NCI-H82 treated with DMSO at 0.1 percent for 48 hours (cell line): Measurements from ENCODE around the gene VEPH1.

Experiments used
- DNase-seq: peaks from one replicate; lab custom pipeline; 2025; ENCODE audit not compliant: unreplicated experiment; lab: John Stamatoyannopoulos, UW

The VEPH1 gene

DNA sequence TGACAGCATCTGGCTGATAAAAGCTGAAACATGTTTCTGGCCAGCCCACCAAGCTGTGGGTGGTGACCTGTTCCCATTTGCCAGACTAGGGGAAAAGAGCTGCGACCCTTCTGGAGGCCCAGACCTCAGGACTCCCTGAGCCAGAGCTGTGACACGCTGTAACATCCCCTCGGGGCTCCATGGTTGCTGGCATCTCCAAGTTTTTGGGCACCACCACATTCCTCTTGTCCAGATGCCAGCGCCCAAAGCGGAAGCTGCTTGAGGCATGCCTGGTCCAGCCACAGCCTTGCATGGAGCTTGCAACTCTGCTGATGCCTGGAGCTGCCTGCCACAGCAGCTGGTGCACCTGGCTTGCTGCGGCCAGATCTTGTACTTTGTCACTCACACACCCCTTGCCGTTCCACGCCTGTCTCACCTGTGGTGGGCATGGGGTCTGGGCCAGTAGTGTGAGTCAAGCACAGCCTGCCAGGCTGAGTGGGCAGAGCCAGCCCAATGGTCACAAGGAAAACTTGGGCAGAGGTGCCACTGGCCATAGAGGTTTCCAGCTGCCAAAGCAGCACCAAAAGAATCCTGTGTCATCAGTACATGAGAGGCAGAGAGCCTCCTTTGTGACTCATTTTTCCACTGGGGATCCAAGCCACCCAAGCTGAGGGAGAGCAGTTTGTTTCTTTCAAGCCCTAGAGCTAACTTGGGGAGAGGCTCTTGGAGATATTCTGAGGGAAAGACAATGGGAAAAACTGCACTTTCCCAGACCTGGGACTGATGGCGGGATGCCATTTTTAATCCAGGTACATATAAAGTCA lies 112.3 kb downstream of the VEPH1 start:
- DNase-seq, result no peak

DNA sequence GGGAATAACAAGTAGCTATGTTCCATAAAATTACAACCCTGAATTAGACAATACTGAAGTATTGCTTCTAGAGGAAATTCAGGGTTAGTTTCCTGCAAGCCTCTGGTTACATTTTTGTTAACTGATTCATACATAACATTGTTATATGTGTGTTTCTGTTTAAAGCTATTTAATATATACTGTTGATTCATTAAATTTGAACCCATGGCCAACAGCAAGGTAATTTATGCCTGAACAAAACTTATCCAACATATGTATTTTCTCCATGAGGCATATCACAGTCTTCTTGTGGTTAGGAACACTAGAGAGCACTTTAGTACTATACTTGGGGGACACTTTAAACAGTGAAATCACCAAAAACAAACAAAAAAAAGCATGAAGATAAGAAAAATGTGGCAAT lies 114.2 kb downstream of the VEPH1 start:
- no peak for DNase-seq

DNA sequence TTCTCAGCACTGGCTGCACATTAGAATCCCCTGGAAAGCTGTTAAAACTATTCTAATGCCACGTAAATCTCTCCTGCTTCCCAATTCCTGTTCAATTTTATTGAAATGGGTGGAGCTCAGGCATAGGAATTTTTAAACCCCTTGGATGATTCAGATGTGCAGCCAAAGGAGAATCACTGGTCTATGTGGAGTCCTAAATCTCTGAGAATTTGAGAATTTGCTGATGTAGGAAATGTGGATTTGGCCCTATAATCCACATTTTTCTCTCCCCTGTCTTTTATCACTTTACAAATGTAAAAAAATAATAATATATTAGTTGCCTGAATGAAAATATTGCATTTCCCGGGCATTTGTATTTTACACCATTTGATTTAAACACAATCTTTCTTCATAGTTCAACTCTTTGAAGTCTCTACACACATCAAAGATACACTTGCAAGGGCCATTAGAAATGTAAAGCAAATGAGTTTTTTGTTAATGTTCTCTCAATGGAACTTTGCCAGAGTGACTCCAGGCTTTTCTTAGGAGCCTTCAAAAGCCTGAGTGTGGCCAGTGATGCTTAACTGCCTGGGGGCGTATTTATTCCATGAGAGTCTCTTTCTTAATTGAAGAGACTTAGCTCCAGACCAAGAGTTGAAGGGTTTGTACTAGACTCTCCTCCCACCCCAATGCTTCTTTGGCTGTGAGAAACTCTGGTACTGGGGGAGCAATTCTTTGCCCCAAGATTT lies 115.3 kb downstream of the VEPH1 start:
- DNase-seq, result no peak

DNA sequence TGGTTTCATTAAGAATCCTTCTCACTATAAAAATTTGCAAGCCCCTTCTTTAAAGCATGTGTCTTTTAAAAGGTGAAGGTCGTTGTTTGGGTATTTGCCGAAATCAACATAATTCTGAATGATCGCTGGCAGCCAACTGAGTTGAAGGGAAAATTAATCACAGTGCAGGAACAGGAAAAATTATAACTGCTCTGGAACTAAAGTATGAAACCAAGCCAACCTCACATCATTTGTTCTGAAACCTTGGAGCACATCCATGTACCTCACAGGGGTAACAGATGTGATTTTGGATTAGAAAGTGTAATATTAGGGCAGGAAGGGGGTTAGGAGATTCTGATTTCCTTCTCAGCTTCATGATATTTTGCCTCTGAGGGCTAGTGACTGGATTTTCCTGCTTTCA lies 118.7 kb downstream of the VEPH1 start:
- no peak for DNase-seq

DNA sequence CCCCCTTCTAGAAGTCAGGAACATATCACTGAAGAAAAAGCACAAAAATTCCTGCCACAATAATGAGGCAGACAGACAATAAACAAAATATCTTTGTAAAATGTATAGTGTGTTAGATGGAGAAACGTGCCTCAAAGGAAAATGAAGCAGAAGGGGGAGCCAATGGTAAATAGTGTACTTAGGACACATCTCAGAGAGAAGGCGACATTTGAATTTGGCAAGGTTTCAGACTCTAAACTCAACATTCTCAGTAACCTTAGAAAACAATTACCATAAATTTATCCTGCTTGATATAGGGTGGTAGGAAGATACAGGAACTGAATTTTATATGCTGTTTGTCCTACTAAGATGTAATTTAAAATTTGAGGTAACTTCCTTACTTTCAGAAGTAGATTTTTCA lies 119.2 kb downstream of the VEPH1 start:
- no peak for DNase-seq

DNA sequence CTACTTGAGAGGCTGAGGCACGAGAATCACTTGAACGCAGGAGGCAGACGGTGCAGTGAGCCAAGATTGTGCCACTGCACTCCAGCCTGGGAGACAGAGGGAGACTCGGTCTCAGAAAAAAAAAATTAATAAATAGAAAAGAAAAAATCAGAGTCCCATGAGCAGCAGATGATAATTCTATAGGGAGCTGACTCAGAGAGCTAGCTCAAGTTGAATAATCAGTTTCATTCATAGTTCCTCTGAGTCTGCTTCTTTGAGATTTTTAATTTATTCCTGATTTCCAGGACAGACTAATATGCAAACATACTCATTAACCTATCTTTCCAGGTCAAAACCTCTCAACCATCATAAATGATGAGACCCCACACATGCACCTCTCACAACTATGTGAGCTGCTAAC lies 121.6 kb downstream of the VEPH1 start:
- DNase-seq, result no peak

DNA sequence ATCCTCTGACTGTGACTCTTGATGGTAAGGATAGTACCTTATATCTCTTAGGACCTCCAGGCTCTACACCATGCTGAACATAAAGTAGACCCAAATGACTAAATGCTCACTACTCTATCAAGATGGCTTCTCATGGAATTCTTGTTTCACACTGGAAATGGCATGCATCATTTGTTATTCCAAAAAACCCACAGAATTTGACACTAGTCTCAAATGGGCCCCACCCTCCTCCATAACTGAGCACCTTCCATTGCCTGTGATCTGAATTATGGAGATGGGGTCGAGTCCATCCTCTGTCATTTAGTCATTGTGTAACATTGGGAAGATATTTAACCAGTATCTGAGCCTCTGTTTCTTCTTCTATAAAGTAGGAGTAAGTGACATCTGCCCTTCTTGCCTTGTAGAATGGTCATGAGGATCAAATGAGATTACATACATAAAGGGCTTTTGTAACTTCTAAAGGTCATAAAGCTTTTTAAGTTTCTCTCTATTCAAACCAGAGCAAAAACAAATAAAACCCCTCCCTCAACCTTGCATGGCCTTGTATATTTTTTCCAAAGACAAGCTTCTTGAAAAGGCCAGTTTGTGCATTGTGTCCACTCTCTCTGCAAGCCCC lies 123.6 kb downstream of the VEPH1 start:
- DNase-seq, result no peak

DNA sequence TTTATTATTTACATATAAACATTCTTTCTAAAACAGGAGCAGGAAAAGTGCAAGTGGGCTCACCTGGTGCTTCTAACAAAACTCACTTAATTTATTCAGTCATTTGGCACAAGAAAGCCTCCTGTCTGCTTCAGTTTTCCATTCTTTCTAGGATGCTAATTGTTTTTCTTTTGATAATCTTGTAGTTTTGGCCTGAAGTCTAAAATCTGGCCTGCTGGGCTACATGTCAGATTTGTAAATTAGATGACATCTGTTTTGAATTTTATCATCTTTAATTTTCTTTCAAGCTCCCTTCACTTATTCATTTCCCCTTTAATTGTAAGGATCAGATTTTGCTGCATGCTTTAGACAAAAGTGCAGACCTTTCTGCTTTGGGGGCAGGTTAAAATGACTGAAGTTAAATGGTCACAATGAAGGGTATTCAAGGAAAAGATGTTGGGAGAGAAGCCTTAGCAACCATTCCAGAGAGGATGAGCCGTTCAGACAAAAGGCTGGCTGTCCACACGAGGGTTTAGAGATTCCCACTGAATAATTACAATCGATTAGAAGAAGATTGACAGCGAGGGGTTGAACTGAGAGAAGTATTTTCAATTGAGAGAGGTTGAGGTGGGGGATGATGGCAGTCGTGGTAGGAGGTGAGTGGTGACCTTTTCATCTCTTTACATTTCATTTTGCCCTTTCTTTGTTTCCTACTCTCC lies 126.5 kb downstream of the VEPH1 start:
- DNase-seq, result no peak

DNA sequence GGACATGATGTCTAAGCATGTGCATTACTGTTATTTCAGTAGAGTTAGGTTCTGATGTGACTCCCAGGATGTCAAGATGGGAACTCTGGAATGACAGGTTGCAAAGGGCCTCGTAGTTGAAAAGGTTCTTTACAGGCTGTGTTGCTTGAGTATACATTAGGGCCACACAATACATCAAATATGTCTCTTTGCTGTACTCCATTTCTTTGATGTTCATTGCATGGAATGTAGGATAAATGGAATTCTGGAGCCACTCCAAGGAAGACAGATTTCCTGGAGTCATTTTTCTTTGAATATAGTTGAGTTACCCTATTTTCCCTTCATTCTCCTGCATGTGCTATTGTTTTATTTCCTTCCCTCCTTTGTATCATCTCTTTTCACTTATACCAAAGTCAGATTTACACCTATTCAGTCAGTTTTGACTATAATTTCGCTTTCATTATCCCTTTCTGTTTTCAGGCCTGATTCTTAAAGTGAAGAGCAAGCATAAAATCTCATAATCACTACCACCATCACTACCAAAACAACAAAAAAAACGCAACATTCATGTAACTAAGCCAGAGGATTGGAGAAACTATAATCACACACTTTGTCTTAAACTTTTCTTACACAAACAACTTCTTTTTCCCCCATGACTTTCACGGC lies 127.8 kb downstream of the VEPH1 start:
- no peak for DNase-seq

DNA sequence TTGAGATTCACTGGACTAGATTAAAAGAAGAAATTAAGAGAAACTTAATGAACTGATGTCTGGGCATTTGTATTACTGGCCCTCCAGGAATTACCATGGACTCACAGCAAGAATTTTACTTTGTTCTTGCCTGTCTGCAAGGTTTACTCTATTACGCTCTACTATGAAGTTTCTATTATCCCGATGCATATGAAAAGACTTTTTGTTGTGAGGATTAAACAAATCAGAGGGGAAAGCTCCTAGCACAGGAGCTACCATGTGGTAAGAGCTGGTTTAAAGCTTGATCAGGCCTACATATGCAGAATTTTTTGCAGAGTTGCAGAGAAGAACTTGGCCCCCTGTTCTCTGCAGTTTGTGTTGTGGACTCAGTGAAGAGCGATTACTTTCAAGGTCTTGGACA lies 128.3 kb downstream of the VEPH1 start:
- no peak for DNase-seq

DNA sequence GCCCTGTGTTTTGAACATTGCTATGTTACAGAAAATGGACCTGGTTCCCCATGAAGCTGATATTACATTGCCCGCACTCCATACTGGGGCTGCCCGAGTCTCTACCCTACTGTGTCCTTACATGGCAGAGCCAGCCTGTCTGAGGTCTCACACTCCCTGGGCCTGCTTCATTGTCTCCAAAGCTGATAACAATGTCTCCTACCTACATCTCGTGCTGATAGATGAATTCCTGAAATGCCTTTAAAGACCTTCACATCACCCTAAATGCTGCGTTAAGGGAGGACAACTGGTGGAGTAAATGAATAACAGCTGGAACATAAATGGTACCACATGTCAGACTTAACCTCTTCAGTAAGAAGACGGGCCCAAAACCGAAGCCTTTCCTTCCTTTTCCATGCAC lies 129.4 kb downstream of the VEPH1 start:
- no peak for DNase-seq

DNA sequence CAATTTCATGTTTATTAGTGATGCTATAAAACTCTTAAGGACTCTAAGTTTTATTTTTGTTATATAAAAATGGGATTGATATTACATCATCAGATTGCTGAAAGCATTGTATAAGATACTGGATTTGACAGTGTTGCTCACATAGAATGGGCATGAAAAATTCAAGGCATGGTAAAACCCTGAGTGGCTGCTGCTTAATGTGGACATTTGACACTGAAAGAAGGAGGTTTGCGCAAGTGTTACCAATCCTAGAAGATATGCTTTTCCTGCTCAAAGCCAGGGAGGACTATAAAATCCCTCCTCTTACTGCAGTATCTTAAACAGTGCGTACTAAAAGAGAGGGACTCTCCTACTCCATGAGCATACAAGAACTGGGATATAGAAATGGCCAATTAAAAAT lies 132.3 kb downstream of the VEPH1 start:
- no peak for DNase-seq

DNA sequence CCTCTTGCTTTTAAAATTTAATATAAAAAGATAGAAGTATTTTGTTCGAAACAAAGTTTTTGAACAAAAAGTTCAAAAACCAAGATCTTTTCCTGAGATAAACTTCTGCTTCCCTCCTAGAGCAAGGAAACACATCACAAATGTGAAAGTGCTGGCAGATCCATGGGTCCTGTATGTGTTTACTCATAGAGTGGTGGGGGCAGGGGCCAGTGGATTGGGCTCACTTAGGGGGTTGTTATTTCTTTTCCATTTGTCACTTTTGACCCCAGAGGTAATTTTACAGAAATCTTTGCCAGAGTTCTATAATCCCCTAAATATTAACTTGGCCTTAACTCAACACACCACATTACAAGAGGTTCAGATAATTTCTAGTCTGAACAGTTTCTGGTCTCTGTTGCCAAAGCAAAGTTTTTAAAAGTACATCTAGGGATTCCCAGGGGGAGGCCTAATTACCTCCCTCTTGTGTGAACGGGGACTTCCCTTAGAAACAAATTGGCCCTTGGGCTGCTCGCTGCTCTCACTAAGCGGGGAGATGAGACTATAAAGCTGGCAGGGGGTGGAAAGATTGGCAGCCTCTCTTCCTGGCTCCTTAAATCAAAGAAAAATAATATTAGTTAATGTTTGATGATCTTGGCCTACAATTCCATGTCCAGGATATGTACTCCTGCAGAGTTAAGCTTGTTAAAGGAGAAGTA lies 133.3 kb downstream of the VEPH1 start:
- DNase-seq, result no peak

DNA sequence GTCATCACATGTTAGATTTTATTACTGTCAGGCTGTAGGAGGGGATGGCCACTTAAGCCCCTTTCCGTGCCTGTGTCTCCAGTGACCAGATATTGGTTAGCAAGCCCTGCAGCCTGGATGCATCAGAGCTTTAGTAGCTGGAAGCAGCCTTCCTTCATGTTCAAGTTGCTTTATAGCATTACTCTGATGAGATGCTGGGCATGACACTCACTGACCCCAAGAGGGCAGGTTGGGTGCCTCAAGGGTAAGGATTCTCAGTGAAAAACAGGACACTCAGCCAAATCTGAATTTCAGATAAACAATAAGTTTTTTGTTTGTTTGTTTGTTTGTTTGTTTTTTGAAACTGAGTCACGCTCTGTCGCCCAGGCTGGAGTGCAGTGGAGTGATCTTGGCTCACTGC lies 135.0 kb downstream of the VEPH1 start:
- DNase-seq, result no peak

DNA sequence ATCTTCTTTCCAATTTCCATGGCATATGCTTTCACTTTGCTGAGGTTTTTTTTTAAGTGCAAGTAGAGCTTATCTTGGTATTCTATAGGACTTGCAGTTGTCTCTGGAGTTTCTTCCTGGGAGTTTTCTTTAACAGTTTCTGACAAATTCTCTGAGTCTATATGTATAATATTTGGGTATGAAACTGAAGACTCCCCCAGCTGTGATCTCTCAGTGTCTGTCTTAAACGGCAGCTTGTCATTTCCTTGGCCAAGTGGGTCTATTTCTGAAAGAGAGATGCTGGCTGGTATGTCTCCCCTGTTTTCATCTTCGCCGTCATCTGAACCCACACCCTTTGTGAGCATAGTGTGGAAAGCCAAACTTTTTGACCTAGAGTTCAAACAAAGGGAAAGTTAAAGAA lies 139.8 kb downstream of the VEPH1 start:
- no peak for DNase-seq

DNA sequence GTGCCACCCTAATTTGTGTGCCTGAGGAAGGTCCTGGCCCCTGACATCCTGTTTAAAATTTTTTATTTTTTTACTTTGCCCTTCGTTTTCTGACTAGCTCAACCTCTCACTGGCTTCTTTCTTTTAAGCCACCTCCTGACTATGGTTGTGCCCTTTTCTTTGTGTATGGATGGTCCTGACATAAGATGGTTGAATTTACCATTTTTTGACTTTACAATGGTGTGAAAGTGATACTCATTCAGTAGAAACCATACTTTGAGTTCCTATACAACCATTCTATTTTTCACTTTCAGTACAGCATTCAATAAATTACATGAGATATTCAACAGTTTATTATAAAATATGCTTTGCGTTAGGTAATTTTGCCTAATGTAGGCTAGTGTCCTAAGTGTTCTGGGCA lies 140.9 kb downstream of the VEPH1 start:
- no peak for DNase-seq

DNA sequence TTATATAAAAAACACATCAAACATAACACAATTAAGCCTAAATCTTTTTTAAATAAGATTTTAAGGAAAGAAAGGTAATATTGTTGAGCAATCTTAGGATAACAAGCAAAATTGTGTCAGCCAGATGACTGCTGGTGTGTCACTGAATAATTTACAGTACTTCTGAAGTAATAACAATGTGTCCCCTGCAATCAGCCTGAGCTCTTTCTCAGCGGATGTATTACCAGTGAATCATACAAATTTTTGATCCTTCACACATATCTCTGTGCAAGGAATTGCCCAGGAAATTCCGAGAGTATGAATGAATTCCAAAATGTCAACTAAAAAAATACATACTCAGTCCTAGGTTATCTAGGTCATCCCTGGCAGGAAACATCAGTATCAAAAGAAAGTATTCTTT lies 143.2 kb downstream of the VEPH1 start:
- DNase-seq, result no peak

DNA sequence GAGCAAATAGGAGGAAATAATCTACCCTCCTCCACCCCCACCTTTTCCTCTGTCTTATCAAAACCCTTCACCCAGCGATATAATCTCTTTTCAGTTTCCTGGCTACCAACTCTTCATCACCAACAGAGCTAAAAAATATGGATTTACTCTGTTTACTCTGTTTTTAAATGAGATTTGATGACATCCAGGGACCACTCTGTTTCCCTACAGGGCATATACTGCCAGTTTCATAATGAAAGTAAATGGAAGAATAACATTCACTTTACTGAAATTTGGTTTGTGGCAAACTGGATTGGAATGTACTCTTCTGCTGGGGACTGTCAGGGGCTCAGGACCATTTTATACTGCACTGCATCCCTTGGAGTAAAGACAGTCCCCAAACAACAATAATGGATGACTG lies 146.7 kb downstream of the VEPH1 start:
- no peak for DNase-seq

DNA sequence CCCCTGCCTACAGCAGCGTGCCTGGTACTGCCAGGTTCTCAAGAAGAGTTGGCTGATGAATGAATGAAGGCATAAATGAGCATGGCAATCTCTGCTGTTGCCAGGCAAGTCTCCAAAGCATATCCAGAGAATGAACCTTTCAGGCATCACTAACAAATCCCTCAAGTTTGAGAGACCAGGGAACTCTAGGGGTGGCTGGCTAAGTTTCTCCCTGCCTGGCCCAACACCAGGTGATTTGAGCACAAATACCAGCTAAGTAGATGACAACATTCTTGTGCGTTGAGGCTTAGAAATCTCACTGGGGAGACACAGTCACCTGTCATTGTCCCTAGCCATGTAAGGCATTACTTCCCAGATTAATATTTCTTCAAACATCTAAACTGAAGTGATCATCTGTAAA lies 147.9 kb downstream of the VEPH1 start:
- no peak for DNase-seq

DNA sequence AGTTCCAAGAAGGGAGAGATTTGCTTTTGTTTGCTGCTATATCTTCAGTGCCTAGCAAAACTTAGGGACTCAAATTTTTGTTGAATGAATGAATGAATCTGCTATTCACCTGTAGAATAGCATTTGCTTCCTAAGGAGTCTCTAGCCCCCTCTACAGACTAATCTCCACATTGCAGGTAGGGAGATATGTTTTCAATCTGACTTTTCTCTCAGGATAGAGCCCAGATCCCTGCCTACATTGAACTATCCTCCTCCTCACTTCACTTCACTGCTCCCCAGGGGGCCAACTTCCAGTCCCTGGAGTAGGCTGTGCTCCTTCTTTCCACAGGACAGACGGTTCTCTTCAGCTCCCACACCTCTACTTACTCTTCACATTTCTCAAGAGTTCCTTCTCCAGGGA lies 148.5 kb downstream of the VEPH1 start:
- no peak for DNase-seq

DNA sequence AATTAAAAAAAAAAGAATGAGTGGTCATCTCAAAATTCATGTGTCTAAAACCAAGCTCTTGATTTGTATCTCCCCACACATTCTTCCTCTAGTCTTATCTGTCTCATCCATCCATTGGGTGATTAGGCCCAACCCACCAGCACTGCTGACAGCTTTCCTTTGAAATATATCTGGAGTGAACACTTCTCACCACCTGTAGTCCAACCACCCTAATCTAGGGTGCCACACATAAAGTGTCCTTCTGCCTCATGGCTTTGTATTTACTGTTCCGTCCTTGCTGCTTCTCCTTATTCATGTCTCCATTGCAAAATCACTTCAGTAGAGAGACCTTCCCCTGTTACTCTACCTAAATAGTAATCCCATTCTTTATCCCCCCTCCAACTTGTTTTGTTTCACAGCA lies 149.0 kb downstream of the VEPH1 start:
- no peak for DNase-seq
